Brain pericyte (primary cell): ENCODE measurements around the gene WDR27.
"Not testable (repeated sequence)": the region's sequence is repeated elsewhere in the genome, so short reads cannot be mapped to it uniquely, and the experiment has no call there.

Source experiments
- DNase-seq: peaks from one replicate; pipeline ENCODE4 v3.0.0-alpha.2; 2012; ENCODE audit warnings: low read depth, low spot score

Gene WDR27

GRCh38 chr6:169640351-169640852 is 61.4 kb downstream of the WDR27 start:
- no peak for DNase-seq

GRCh38 chr6:169639653-169640278 is 62.1 kb downstream of the WDR27 start:
- DNase-seq: no peak

GRCh38 chr6:169638915-169639314 is 62.9 kb downstream of the WDR27 start:
- no peak for DNase-seq

GRCh38 chr6:169638388-169638787 is 63.4 kb downstream of the WDR27 start:
- DNase-seq: no peak

GRCh38 chr6:169635345-169635744 is 66.5 kb downstream of the WDR27 start:
- no peak for DNase-seq

- no peak for DNase-seq
Measured at GRCh38 chr6:169632841-169633240, 69.0 kb downstream of the WDR27 start.

- DNase-seq: no peak
Measured at GRCh38 chr6:169629256-169629655, 72.6 kb downstream of the WDR27 start.

- no peak for DNase-seq
Measured at GRCh38 chr6:169627736-169628607, 73.9 kb downstream of the WDR27 start.

GRCh38 chr6:169626649-169627048 is 75.2 kb downstream of the WDR27 start:
- no peak for DNase-seq

GRCh38 chr6:169626169-169626568 is 75.7 kb downstream of the WDR27 start:
- no peak for DNase-seq

GRCh38 chr6:169625376-169625775 is 76.5 kb downstream of the WDR27 start:
- DNase-seq: no peak

GRCh38 chr6:169624785-169625184 is 77.0 kb downstream of the WDR27 start:
- no peak for DNase-seq

- DNase-seq: no peak
Measured at GRCh38 chr6:169623975-169624374, 77.9 kb downstream of the WDR27 start.

- DNase-seq: no peak
Measured at GRCh38 chr6:169623343-169623742, 78.5 kb downstream of the WDR27 start.

- DNase-seq: no peak
Measured at GRCh38 chr6:169622618-169623017, 79.2 kb downstream of the WDR27 start.

GRCh38 chr6:169621311-169621710 is 80.5 kb downstream of the WDR27 start:
- DNase-seq: no peak

GRCh38 chr6:169620171-169621130 is 81.4 kb downstream of the WDR27 start:
- DNase-seq: no peak

- DNase-seq: no peak
Measured at GRCh38 chr6:169619650-169620049, 82.2 kb downstream of the WDR27 start.

- DNase-seq: no peak
Measured at GRCh38 chr6:169618526-169619490, 83.0 kb downstream of the WDR27 start.

- DNase-seq: no peak
Measured at GRCh38 chr6:169617562-169617961, 84.3 kb downstream of the WDR27 start.

- DNase-seq: not testable (repeated sequence)
Measured at GRCh38 chr6:169608609-169609008, 93.2 kb downstream of the WDR27 start.
